Middle frontal gyrus (tissue), 1 donor: Measurements from ENCODE around the gene AQP12B.

Experiments
- DNase-seq: peaks from one replicate; pipeline ENCODE4 v3.0.0-alpha.2; 2015; ENCODE audit warnings: low spot score; ENCODE audit errors: extremely low spot score

Gene AQP12B

DNA sequence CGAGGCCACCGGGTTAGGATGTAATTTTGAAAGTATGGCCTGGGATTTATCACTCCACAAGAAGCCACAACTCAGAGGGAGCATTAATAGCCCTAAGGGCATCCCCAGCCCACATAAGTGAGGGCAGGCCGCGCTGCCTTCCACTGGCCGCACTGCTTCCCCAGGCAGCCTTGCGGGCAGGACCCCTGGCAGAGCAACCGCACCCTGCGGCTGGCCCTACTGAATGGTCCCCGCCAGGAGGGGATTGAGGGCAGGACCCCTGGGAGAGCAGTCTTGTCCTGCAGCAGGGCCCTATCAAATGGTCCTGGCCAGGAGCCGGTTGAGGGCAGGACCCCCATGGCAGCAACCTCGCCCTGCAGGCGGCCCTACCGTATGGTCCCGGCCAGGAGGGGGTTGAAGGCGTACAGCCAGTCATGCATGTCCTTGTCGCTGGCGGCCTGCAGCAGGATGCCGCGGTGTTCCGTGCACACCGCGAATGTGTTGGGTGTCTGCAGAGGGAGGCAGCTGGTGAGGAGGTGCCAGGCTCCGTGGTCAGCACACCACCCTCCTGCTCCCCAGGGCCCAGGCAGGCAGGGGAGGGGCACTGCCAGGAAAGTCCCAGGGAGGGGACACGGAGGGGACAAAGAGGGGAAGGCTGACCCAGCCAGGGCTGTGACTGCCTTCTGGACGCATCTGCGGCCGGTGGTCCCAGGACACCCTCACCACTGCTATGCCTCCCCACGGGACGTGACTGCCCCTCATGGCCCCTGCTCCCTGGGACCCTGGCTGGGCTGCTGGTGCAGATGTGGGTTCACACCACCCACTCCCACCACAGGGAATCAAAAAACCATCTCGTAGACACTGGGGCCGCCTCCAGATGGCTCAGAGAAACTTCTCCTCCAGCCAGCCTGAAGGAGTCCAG, 35.2 kb upstream of the AQP12B start:
- no peak for DNase-seq

- no peak for DNase-seq
Observed at GRCh38 chr2:240717181-240717641, 34.5 kb upstream of the AQP12B start.

- no peak for DNase-seq
Observed at GRCh38 chr2:240716130-240716798, 33.6 kb upstream of the AQP12B start.

DNA sequence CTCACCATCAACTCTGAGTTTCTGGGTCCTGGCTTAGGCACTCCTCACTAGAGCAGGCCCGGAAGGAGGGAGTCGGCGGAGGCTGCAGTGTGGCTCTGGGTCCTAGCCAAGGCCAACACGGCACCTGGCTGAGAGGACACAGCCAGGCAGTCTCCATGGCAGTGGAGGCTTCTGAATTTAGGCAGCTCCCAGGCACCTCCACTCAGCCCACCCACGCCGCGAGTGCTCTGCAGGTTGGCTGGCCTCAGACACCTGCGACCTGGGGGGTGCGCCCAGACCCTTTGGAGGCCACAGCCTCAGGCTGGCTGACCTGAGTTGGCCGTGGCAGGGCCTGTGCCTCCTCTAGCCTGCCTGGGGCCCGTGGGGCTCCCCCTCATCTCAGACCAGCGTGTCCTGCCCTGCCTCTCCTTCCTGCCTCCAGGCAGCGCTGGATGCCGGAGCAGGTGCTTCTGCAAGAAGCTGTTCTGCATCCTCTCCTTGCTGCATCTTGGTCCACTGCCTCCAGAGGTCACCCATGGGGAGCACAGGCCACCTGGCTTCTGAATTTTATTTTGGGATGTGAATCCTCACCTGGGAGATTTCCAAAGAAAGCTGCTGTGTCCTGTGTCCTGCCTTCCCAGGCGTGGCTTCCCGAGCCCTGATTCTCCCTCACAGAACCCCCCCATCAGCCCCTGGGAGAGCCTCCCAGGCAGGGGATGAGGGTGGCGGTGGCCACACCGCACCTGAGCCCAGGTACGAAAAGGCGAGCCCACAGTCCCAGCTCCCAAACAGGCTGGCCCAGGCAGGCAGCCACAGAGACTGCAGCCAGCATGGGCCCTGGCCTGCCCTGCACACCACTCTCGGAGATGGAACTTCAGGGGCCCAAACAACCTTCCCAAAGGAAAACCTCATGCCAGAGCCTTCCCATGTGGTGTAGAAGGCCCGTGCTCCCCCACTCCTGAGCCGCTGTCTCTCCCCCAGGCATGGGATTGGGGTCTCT, 32.4 kb upstream of the AQP12B start:
- DNase-seq: no peak

GRCh38 chr2:240713928-240714746, 31.5 kb upstream of the AQP12B start:
- DNase-seq: no peak

DNA sequence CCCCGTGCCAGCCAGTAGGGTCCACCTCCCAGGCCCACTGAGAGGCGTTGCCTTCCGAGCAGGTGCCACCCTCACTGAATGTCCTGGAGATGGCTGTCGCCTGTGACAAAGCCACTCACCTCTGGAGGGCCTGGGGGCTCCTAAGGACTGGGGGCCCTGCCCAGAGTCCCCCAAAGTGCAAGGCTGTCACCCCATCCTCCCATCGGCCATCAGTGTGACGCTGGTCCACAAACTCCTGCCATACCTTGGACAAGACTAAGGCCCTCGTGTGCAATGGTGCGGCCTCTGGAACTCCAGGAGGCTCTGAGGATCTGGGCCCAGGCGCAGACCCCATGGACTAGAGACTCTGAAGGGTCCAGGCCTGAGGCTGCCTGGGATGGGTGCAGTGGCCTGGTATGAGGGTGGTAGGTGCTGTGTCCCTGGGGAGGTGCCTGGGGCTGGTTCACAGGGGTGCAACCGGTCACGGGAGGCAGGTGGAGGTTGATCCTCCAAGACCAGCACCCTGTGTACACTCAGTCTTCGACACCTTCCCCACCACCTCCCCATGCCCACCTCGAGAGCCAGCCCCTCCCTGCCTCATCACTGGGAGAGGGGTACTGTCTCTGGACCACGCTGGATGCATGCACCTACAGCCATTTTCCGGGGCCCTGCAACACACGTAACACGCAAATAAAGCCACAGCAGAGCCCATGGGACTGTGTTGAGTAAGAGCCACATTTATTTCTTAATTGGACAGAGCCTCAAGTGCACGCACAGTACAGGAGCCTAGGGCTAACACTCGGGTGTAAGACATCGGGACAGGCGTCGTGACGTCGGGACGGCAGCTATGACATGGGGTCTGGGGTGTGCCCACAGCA, 30.6 kb upstream of the AQP12B start:
- DNase-seq: no peak

- DNase-seq: no peak
Observed at GRCh38 chr2:240712121-240712520, 29.4 kb upstream of the AQP12B start.

DNA sequence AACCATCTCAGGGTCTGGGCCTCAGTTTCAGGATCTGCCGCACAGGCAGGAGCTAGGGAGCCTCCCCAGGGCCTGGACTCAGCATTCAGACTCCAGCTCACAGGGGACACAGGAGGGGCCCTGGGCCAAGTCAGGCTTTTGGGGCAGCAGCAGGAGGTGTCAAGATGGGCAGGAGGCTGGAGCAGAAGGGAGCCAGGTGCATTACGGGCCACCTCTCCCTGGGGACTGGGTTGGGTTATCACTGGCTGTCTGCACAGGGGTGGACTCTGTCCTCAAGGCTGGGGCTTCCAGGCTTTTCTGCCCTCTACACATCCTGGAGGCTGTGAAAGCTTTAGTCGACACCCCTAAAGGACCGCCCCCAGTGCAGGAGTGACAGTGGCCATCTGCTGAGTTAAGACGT, 29.0 kb upstream of the AQP12B start:
- DNase-seq: no peak

GRCh38 chr2:240711296-240711695, 28.6 kb upstream of the AQP12B start:
- DNase-seq: no peak

DNA sequence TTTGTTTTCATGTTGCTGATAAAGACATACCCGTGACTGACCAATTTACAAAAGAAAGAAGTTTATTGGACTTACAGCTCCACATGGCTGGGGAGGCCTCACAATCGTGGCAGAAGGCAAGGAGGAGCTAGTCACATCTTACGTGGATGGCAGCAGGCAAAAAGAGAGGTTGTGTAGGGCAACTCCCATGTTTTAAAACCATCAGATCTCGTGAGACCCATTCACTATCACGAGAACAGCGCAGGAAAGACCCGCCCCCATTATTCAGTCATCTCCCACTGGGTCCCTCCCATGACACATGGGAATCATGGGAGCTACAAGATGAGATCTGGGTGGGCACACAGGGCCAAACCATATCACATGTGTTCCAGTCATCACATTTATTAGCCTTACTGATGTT, 25.8 kb upstream of the AQP12B start:
- no peak for DNase-seq

- no peak for DNase-seq
Observed at GRCh38 chr2:240707821-240708220, 25.1 kb upstream of the AQP12B start.

- no peak for DNase-seq
Observed at GRCh38 chr2:240707043-240707756, 24.5 kb upstream of the AQP12B start.

DNA sequence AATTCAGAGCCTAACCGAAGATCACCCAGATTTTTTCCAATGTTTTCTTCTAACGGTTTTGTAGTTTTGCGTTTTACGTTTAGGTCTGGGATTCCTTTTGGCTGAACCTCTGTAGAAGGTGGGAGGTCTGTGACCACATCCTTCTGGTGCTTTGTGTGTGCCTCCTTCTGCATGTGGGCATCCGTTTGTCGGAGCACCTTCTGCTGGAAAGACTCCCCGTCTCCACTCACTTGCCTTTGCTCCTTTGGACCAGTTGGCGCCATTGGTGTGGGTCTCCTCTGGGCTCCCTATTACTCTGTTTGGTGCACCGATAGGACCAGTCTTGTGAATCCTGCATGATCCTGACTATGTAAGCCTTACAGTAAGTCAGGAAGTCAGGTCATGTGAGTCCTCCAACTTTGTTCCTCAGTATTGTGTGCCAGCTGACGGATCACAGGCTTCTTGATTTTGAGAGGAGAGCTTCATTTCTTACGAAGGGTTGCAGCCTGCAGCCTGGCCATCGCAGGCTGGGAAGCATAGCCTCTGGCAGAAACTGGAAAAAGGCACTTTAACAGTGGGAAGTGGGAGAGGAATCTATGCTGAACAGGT, 22.6 kb upstream of the AQP12B start:
- no peak for DNase-seq

DNA sequence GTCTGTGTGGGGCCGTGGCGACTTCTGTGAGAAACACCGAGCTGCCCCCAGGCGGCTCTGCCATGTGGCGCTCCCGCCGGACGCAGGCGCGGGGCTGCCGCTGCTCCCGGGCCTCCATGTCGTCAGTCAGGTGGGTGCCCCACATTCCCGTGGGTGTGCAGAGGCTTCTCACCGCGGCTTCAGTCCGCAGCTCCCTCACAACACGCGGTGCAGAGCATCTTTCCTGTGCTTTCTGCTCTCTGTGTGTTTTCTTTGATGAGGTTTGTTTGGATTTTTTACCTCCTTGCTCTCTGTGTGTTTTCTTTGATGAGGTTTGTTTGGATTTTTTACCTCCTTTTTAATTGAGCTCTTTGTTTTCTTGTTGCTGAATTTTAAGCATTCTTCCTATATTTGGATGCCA, 22.0 kb upstream of the AQP12B start:
- DNase-seq: no peak

GRCh38 chr2:240703417-240704341, 21.0 kb upstream of the AQP12B start:
- DNase-seq: no peak

- no peak for DNase-seq
Observed at GRCh38 chr2:240702640-240703011, 19.9 kb upstream of the AQP12B start.
